ENCODE results near the gene ZNF143.
"Not testable (repeated sequence)": the region's sequence is repeated elsewhere in the genome, so short reads cannot be mapped to it uniquely, and the experiment has no call there.

Gene ZNF143

DNA sequence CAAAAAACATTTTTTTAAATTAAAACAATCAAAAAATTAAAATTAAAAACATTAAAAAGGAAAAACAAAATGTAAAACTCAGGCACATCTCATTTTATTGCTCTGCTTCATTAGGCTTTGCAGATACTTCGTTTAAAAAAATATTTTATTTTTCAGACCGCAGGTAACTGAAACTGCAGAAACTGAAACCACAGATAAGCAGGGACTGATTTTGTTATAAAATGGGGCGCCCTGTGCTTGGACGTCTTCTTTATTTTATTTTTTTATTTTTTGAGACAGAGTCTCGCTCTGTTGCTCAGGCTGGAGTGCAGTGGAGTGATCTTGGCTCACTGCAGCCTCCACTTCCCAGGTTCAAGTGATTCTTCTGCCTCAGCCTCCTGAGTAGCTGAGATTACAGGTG, 88.4 kb downstream of the ZNF143 start:
- not testable (repeated sequence) for DNase-seq (ENCODE audit: low read depth, low spot score)

DNA sequence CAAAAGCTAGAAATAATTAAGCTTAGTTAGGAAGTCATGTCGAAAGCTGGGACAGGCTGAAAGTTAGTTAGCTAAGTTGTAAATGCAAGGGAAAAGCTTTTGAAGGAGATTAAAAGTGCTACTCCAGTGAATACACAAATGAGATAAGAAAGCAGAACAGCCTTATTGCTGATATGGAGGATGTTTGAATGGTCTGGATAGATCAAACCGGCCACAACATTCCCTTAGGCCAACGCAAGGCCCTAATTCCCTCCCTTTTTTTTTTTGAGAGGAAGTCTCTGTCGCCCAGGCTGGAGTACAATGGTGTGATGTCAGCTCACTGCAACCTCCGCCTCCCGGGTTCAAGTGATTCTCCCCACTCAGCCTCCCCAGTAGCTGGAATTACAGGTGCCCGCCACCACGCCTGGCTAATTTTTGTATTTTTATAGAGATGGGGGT, 89.4 kb downstream of the ZNF143 start:
- DNase-seq (ENCODE audit: low read depth, low spot score) = no peak

DNA sequence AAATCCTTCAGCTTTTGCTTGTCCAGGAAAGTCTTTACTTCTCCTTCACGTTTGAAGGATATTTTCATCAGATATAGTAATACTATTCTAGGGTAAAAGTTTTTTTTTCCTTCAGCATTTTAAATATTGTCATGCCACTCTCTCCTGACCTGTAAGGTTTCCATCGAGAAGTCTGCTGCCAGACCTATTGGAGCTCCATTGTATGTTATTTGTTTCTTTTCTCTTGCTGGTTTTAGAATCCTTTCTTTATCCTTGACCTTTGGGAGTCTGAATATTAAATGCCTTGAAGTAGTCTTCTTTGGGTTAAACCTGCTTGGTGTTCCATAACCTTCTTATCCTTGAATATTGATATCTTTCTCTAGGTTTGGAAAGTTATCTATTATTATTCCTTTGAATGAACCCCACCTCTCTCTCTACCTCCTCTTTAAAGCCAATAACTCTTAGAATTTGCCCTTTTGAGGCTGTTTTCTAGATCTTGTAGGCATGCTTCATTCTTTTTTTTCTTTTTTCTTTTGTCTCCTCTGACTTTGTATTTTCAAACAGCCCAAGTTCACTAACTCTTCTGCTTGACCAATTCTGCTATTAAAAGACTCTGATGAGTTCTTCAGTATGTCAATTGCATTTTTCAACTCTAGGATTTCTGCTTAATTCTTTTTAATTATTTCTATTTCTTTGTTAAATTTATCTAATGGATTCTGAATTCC, 100.6 kb downstream of the ZNF143 start:
- no peak for DNase-seq (ENCODE audit: low read depth, low spot score)

DNA sequence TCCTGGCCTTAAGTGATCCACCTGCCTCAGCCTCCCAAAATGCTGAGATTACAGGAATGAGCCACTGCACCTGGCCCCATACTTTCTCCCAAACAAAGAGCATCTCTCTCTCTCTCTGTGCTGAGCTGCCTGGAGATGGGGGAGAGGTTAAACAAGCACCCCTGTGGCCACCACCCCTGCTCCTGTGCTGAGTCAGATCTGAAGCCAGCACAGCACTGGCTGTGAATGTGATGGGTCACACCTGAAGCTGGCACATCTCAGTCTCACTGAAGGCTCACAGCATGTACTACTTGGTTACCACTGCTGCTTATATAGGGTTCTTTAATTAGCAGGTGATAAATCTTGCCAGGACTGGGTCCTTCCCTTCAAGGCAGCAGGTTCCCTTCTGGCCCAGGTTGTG, 101.9 kb downstream of the ZNF143 start:
- peak; percentile 5 for DNase-seq (ENCODE audit: low read depth, low spot score)

DNA sequence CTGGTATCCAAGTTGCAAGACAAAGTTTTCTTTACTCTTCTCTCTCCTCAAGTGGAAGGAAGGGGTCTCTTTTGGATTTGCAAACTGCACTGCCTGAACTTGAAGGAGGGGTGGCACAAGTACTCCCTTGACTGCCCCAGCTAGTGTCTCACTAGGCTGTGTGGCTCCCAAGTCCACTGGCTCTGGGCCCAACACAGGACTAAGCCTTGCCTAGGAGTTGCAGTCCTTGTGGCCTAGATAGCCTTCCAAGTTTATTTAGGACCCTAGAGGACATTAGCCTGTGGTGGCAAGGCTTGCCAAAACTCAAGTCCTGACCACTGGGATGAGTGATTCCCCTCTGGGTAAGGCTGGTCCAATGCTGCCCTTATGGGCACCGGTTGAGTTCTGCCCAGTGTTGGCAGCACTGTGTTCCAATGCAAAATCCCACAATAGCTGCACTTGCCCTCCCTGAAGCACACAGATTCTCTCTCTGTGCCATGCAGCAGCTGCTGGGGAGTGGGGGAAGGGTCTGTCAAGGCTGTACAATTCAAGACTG, 102.5 kb downstream of the ZNF143 start:
- peak; percentile 4 for DNase-seq (ENCODE audit: low read depth, low spot score)

DNA sequence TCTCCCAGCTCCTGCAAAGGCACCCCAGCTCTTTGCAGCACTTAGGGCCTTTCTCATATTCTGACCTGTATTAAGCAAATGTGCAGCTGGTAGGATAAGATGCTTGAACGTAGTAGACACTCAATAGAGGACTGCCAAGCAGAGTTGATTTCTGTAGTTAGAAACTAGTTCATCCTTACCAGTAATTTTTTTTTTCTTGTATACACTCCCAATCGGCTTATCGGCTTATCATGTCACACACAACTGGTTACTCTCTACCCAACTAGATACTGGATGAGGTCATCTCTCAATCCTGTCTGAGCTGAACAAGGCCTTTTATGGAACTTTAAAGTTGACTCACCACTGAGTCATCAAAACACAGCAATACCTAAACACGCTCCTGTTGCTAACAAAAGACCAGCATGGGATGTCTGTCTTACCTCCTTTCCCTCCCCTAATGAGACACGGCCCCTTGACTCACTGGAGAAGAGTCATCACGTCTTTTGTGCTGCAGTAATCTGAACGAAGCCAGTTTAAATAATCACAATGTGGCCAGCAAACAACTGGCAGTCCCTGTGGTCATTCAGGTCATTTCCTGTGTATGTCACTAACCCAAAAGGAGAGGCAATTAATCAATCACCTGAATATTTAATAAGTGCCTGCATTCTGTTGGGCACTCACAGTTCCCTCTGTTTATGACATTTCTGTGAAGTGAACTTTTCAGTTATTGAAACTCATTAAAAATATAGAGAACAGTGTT, 105.2 kb downstream of the ZNF143 start:
- peak; percentile 99 for DNase-seq (ENCODE audit: low read depth, low spot score)

DNA sequence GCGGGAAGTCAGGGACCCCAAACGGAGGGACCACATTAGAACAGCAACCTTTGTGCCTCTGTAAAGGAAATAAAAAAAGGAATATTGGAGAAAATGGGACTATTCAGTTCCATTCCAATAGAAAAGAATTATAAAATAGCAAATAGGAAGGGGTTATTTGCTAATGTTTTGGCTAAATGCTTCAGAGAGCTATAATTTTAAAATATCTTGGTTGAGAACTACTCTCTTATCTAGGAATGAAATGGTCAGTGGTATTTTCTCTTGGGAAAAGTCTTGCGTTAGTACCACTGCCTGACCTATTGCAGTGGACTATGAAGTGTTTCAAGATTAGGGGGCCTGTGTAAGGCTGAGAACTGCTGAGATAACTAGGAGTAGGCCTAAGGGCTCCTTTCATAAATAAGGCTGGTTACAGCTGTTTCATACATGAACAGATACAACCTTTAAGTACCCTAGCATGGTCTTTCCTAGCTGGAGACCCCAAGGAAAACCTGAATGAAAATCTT, 105.8 kb downstream of the ZNF143 start:
- peak; percentile 72 for DNase-seq (ENCODE audit: low read depth, low spot score)

DNA sequence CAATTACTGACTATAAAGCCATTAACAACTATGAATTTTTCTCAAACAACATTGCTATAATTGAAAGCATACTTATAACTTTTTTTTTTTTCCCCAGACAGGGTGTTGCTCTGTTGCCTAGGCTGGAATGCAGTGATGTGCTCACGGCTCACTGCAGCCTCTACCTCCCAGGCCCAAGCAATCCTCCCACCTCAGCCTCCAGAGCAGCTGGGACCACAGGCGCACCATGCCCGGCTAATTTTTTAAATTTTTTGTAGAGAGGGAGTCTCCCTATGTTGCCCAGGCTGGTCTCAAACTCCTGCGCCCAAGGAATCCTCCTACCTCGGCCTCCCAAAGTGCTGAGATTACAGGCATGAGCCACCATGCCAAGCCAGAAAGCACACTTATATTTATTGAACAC, 106.6 kb downstream of the ZNF143 start:
- DNase-seq (ENCODE audit: low read depth, low spot score) = peak; percentile 1

DNA sequence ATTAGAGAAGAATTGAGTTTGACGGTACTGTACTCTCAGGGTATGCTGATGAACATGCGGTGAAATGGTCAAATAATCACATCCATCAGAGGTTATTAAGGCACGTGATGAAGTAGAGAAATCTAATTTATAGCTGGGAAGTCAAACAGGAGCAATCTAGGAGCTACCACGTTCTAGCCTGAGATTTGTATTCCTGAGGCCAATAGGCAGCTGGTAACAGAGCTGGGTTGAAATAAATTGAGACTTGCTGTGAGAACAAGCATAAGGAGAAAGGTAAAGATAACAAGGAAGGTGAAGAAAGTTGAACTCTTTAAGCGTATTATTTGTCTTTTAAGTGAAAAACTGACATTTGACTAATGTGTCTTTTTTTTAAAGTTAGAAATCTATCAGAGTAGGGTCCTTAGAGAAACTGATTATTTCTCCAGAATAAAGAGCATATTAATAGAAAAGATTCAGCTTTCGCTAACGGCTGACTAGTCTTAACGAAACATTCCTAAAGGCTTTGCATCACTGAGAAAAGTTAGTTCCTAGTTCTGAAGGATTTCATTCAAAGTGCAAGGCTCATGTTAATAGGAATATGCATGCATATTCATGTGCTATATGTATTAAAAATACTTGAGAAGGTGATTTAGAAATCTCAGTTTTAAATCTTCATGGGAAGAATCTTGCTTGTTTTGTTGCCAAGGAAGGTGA, 107.5 kb downstream of the ZNF143 start:
- DNase-seq (ENCODE audit: low read depth, low spot score) = peak; percentile 56

DNA sequence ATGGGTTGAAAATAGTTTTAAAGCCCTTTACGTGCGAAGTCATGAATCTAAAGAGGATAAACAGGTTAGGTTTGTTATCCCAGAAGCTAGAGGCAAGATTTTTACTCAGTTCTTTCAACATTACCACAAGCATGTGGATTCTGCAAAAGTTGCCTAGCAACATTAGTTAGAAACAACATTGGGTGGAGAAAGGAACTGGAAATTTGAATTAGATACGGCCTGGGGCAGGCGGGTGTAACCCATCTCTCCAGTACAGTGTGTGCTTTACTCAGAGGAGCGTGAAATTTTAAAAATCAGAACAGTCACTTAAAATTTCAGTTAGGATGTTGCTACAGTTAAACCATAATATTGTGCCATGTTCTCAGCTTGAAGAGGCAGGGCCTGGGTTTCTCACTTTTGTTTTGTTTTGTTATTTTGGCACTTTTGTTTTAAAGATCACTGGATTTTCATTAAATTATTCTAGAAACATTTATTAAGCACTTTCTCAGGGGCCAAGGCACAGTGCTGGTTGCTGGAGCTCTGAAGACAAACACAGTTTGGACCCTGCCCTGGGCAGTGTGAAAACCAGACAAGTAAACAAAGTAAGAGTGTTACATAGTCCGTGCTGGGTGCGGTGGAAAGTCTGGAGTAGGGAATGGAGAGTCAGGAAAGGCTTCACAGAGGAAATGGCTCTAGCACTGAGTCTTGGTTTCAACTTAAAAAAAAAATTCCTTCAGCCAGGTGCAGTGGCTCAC, 108.2 kb downstream of the ZNF143 start:
- peak; percentile 96 for DNase-seq (ENCODE audit: low read depth, low spot score)

DNA sequence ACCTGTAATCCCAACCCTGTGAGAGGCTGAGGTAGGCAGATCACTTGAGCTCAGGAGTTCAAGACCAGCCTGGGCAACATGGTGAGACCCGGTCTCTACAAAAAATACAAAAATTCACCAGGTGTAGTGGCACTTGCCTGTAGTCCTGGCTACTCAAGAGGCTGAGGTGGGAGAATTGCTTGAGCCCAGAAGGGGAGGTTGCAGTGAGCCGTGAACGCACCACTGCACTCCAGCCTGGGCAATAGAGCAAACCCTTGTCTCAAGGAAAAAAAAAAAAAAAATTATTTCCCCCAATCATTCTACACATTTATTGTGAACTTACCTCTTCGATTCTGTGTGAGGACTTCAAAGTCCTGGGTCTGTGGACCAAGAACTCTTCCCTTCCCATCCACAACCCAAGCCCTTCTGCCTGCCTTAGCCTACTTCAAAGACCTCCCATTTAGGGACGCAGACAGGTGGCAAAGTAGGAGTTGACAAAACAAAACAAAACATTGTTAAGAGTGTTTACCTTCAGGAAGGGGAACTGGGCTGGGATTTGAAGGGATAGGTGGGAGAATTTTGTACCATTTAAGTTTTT, 108.9 kb downstream of the ZNF143 start:
- peak; percentile 14 for DNase-seq (ENCODE audit: low read depth, low spot score)

DNA sequence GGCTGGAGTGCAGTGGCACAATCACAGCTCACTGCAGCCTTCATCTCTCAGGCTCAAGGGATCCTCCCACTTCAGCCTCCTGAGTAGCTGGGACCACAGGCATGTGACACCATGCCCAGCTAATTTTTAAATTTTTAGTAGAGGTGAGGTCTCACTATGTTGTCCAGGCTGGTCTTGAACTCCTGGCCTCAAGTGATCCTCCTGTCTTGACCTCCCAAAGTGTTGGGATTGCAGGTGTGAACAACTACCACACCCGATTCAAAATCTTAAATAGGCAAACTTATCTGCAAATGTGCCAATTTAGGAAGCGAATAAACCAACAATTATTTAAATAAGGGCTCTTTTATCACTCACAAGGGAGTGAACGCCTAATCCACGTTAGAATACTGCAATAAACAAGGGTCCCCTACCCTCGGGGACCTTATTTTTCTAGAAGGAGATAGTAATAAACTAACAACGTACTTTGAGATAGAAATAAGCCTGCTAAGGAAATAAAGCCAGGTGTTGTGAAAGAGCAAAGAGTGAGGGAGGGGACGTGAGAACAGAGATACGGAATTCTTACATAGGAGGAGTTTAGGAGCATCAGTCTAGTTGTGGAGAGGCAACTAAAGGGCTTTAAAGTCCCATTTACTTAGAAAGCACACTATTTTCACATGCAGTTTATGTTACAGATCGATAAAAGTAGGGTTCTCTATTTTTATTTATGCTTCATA, 109.7 kb downstream of the ZNF143 start:
- peak; percentile 1 for DNase-seq (ENCODE audit: low read depth, low spot score)

DNA sequence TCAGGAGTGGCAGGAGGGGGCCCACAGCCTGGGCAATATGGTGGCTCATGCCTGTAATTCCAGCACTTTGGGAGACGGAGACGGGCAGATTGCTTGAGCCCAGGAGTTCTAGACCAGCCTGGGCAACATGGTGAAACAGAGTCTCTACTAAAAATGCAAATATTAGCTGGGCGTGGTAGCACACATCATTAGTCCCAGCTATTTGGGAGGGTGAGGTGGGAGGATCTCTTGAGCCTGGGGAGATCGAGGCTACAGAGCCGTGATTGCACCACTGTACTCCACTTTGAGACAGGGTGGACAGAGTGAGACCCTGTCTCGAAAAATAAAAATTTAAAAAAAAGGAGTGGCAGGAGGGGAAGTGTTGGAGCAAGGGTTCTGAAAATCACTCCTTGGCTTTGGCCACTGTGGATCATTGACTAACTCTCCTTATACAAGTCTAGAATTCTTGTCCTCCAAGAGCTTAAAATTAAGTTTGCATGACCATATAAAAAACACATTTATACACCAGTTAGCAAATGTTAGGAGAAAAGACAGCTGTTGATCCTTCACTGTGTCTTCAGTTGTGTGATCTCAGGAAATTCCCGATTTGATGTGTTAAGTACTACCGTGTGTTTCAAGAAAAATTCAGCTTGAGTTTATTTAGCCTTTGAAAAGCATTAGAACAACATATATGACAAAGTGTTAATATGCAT, 110.4 kb downstream of the ZNF143 start:
- peak; percentile 5 for DNase-seq (ENCODE audit: low read depth, low spot score)

DNA sequence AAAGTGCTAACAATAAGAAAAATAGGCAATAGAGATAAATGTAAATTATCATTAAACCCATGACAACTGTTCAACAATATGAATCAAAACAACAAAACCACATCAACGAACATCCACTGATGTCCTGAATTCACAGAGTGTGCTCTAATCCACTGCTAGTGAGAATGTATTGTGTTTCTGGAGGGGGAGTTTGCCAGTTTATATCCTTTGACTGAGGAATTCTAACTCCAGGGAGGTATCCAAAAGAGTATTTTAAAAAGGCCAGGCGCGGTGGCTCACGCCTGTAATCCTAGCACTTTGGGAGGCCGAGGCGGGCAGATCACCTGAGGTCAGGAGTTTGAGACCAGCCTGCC, 110.9 kb downstream of the ZNF143 start:
- peak; percentile 20 for DNase-seq (ENCODE audit: low read depth, low spot score)

DNA sequence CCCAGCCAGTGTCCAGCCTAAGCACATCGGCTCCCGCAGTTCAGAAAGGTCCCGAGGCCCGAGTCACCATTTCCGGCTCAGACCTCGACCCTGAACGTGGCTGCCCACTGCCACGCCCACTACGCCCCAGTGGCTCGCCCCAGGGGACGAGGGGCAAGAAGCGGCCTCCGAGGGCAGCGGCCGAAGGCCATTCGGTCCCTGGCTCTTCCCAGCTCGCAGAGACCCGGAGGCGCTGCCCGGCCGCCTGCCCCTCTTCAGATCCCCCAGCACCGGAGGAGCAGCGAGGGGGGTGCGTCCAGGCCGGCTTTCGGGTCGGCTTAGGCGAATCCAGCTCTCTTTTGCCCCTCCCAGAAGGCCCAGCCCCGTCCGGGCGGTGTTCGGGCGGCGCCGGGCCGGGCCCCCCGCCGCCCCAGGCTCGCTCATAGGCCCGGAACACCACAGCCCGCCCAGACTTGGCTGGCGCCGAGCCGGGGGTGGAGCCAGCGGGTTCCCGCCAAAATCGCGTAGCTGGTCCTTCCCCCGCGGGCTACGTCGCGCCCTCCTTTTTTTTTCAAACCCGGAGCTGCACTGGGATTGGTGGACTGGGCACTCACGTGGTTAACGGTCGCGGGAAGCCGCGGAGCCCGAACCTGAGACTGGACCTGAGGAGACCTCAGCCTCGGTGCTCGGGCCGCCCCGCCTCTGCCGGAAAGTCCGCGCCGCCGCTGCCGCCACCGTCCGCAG, 112.4 kb downstream of the ZNF143 start, which contains the start of gene WEE1:
TSS of gene WEE1 (plus strand) at position 619 of the 723 bp plus-strand sequence. CDS start 264 bp downstream, outside the sequence.
- peak; percentile 100 for DNase-seq (ENCODE audit: low read depth, low spot score)

DNA sequence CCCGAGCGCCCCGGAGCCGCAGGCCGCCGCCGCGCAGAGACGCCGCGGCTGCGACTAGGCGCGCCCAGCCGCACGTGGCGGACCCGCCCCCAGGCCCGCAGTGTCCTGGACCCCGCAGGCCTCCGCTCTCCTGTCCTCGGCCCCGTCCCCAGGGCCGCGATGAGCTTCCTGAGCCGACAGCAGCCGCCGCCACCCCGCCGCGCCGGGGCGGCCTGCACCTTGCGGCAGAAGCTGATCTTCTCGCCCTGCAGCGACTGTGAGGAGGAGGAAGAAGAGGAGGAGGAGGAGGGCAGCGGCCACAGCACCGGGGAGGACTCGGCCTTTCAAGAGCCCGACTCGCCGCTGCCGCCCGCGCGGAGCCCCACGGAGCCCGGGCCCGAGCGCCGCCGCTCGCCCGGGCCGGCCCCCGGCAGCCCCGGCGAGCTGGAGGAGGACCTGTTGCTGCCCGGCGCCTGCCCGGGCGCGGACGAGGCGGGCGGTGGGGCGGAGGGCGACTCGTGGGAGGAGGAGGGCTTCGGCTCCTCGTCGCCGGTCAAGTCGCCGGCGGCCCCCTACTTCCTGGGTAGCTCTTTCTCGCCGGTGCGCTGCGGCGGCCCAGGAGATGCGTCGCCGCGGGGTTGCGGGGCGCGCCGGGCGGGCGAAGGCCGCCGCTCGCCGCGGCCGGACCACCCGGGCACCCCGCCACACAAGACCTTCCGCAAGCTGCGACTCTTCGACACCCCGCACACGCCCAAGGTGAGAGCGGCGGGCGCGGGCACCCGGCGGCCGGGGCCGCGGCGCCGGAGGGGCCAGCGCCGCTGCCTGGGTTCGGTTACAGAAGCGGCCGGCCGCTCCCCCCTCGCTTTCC, 113.2 kb downstream of the ZNF143 start:
- no peak for DNase-seq (ENCODE audit: low read depth, low spot score)

DNA sequence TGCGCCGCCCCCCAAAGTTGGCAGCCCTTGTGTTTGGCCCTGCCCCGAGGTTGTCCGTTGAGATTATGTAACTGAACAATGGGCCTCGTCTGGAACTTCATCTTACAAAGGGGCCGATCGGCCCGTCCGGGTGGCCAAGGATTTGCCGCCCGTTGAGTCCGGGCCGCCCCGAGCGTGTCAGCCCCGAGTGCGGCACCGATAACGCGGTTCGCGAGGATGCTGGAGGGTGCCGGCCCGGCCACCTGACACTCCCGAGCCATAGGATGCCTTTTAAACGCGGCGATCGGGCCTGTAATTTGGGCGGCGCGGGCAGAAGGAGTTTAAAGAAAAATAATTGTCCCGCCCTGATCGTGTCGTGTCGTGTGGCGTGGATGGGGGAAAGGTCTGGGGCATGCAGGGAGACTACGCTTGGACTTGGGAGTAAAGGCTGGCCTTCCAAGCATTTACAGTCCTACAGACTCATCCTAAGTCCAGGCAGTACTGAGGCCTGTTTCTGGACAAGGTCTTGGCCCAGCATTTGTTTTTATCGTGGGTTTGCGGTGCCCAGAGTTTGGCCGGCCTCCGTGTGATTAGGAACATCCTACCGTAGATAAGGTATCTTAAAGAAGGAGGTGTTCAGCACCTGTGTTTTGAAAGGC, 113.9 kb downstream of the ZNF143 start:
- peak; percentile 63 for DNase-seq (ENCODE audit: low read depth, low spot score)

Measured in astrocyte of the hippocampus (primary cell).